Left ventricle myocardium superior (tissue), 1 donor: Measurements from ENCODE around the gene SRR. TPM values are rescaled to one million over a fixed set of nuclear protein-coding genes. Genes with fewer than 3 reads are reported as not detected.

Source experiments
- ATAC-seq: fragments of 200-7000 bp; cut with Tn5 transposase; one replicate; pipeline ENCODE4 v1.9.1; 2020; ENCODE audit warnings: mild to moderate bottlenecking, moderate library complexity
- DNase-seq: peaks from one replicate; pipeline ENCODE4 v3.0.0-alpha.2; 2020
- intact Hi-C: fragments of 100-400 bp; cut with micrococcal nuclease; formaldehyde crosslinking; loops from one replicate; pipeline ENCODE4 v1.11.0; 2022
- total RNA-seq: library from RNA; stranded (reverse); fragmentation: NEBNext Ultra II Directional; extraction: Animal tissue kit (Norgen Biotek cat#: 25700); gene quantifications from one replicate; pipeline ENCODE4 v1.2.1, GENCODE V29; 2021
- donor health status: DM: no; HTN: yes; CAD: no; lungs with severe emphysema.

Gene SRR
- total RNA-seq, 1 donor from 2014 or later = 7.6 TPM

DNA sequence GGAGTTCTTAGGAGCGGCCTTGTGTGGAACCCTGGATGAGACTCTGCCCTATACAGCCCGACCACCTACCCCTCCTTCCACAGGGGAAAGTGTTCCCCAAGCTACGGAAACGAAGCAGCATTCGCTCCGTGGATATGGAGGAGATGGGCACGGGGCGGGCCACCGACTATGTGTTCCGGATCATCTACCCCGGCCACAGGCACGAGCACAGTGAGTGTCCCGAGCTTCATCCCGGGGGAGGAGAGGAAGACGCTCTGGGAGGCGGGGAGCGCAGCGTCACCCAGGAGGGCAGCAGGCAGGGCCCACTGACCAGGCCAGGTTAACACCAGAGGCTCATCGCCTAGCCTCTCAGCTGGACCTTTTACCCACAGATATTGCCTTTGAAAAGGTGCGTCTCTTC, 61.4 kb downstream of the SRR start:
- DNase-seq (no peak), ATAC-seq (no peak)
- intact Hi-C loops = no loop called here

DNA sequence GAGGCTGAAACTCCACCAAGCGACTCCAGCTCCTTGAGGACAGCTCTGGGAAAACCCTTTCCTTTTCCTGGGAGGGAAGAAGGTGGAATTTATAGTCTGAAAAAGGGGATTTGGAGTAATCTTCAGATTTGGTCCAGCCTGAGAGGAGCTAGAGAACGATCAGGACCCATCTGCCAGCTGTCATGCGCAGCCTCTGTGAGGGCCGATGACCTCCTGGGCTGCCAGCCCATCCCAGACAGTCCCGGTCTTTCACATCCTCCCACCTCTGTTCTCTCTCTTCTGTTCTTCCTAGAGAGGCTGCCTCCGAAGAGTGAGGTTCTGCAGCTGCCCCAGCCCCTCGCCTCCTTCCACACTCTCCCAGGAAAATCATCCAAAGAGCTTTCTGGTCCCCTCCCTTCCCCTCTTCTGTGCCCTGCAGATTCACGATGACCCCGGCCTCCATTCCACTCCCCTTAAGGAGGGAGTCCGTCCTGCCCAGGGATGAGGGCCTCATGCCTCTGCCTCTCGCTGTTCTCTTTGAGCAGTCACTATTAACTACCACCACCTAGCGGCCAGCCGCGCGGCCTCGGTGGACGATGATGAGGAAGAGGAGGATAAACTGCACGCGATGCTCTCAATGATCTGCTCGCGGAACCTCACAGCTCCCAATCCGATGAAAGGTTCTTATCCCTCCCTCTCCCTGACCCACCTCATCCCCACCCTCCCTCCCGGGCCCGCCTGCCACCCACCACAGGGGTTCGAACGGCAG, 63.2 kb downstream of the SRR start:
- intact Hi-C loops = no loop called here
- no peak for DNase-seq
- no peak for ATAC-seq

DNA sequence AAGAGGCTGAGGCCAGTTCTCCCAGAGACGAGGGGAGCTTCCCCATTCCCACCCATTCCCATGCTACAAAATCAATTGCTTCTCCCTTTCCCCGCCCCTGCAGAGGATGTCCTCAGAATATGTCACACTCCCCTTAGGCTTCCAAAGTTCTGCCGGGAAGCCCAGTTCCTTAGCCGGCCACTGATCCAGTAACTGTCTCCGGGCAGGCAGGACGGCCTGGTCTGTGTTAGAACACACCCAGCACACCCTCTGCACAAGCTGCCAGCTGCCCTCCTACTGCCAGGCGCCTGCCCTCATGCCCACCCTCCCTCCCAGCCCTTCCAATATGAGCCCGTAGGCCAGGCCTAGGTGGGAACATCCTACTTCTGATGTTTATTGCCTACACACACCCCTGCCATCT, 64.6 kb downstream of the SRR start:
- intact Hi-C loops = no loop called here
- ATAC-seq (peak; percentile 62), DNase-seq (no peak)

DNA sequence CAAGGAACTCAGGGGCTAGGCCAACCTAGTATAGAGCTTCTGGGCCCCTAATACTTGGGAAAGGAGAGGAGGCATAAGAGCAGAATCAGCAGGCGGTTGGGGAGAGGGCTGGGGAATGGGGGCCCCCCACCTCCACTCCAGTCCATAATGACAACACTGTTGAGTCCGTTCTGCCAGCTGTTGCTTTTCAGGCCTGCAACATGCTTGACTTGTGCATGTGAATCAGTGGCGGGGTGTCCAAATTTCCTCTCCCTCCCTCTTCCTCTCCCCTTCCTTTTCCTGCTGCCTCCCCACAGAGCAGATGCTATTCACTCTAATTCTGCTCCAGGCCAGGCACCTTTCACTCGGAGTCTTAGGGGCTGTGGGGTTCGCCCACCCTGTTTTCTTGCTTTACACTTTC, 65.3 kb downstream of the SRR start:
- intact Hi-C loops = no loop called here

DNA sequence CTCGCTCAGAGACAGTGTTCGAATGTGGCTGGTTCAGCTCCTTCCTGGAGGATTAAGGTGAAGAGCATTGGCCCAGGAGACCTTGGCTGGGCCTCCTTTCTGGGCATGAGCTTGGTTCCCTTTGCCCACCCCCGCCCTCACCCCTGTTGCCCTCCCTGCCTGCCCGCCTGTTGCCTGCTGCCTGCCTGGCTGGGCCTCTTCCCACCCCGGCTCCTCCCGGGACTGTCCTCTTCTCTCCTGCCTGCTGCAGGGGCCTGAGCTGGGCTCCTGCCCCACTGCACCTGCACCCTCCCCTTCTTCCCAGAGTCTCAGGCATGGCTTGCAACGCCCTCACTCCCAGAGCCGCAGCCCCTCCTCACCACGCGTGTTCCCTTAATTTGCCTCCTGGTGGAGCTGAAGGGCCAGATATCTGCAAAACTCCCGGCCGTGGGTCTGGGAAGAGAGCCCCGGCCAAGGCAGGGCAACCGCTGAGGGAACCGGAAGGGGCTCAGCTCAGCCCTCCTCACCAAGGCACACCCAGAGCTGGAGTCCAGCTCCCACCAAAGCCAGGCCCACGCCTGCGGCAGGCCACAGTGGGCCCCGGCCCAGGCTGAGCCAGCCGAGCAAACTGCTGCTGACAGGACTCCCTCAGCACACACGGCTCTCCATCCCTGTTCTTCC, 65.9 kb downstream of the SRR start:
- DNase-seq (no peak), ATAC-seq (peak; percentile 5)
- intact Hi-C loops = no loop called here

More for the DNA sequence above, 65.3 kb downstream of the SRR start:
- ATAC-seq (no peak), DNase-seq (no peak)

DNA sequence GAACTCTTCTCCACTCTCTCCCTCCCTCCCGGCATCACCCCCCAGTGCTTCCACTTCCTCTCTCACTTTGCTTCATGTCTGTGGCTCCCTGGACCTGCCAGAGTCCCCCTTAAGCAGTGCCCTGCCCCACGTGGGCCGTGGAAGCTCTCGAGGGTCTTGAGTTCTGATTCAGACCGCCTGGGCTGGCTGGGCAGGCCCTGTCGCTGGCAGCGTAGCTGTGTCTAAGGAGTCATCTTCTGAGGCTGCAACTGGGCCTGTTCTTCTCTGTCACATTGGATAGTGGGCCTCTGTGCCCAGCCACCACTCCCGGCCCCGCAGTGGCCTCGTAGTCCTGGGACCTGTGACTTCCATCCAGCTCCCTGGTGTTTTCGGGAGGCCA, 66.5 kb downstream of the SRR start:
- ATAC-seq = no peak
- intact Hi-C loops = no loop called here

DNA sequence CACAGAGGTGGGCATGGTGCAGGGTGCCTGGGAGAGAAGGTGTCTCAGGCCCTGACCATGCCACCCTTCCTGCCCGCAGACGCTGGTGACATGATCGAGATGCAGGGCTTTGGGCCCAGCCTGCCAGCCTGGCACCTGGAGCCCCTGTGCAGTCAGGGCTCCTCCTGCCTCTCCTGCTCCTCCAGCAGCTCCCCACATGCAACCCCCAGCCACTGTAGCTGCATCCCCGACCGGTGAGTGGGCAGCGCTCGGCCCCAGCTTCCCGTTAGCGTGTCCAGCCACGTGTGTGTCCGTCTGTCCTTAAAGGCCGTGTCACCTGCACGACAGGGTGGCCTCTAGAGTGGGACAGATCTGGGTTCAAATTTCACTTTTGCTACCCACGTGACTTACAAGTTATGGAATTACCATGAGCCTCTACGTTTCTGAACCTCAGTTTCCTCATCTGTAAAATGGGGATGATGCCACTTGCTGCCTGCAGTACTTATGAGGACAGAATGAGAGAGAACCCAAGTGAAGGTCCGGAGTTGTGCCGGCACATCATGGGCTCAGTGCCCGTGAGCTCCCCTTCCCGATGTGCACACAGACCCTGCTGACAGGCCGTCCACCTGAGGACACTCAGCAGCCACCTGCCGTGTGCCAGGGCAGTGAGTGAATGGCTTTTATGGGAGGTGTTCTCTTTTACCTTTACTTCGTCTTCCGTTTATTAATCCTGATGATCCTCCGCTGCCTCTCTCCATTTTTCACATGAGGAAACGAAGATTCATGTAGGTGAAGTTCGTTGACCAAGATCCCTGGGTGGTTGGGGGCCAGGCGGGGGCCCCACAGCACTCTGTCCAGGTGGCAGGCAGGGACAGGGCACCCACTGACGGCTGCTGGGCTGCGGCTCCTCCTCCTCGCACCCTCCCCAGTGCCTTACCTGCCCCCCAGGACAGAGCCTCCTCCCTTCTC, 67.7 kb downstream of the SRR start:
- ATAC-seq (no peak), DNase-seq (no peak)
- intact Hi-C loops = no loop called here

More for the DNA sequence above, 66.5 kb downstream of the SRR start:
- DNase-seq = no peak

DNA sequence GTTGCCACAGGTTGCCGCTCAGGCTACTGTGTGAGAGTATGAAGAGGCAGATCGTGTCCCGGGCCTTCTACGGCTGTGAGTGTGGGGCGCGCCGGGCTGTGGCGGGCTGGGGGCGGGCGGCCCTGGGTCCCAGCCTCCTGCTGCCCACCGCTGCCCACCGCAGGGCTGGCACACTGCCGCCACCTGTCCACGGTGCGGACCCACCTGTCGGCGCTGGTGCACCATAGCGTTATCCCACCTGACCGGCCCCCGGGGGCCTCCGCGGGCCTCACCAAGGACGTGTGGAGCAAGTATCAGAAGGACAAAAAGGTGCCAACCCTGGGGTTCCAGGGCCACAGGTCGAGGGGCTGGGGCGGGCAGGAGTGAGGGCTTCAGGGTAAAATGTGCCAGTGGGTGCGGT, 68.4 kb downstream of the SRR start:
- ATAC-seq (no peak), DNase-seq (no peak)
- intact Hi-C loops = no loop called here

DNA sequence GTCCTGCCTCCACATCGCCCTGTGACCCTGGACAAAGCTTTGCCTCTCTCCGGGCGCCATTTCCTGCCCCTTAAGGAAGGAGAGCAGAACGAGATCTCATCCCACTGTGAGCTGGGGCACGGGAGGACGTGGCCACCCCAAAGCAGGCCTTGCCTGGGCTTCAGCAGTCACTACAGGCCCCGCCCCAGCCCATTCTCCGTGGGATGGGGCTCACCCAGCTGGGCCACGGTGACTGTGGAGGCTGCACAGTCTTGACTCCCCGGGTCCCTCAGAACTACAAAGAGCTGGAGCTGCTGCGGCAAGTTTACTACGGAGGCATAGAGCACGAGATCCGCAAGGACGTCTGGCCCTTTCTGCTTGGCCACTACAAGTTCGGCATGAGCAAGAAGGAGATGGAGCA, 68.9 kb downstream of the SRR start:
- intact Hi-C loops = no loop called here
- DNase-seq = no peak
- ATAC-seq = no peak

DNA sequence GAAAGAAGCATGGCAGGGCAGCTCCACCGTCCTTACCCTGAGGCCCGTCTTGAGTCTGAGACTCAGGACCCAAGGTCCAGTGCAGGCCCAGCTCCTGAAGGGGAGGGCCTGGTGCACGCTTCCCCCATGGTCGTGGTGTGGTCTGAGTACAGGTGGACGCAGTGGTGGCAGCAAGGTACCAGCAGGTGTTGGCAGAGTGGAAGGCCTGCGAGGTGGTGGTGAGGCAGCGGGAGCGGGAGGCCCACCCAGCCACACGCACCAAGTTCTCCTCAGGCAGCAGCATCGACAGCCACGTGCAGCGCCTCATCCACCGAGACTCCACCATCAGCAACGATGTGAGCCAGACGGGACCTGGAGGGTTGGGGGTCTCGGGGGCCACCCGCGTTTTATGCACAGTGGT, 69.4 kb downstream of the SRR start:
- intact Hi-C loops = no loop called here
- DNase-seq (no peak), ATAC-seq (no peak)

Other genes with a start within 250 kb of the SRR start
- 19.0 TPM for gene HIC1, start 248.8 kb upstream of the SRR start, total RNA-seq
- 18.2 TPM for gene SMG6, start 165 bp upstream of the SRR start, total RNA-seq
- gene TSR1, start 32.5 kb downstream of the SRR start, total RNA-seq = 23.3 TPM
- gene SGSM2, start 33.6 kb downstream of the SRR start, total RNA-seq = 27.0 TPM
- gene MNT, start 97.1 kb downstream of the SRR start, total RNA-seq = 10.4 TPM
- gene METTL16, start 207.9 kb downstream of the SRR start, total RNA-seq = 21.5 TPM